NCI-H1092 (cell line): ENCODE measurements around the gene CCL2.
"Not testable (repeated sequence)": the region's sequence is repeated elsewhere in the genome, so short reads cannot be mapped to it uniquely, and the experiment has no call there.

Experiments
- DNase-seq: peaks from one replicate; lab custom pipeline; 2025; lab: John Stamatoyannopoulos, UW

Gene CCL2

DNA sequence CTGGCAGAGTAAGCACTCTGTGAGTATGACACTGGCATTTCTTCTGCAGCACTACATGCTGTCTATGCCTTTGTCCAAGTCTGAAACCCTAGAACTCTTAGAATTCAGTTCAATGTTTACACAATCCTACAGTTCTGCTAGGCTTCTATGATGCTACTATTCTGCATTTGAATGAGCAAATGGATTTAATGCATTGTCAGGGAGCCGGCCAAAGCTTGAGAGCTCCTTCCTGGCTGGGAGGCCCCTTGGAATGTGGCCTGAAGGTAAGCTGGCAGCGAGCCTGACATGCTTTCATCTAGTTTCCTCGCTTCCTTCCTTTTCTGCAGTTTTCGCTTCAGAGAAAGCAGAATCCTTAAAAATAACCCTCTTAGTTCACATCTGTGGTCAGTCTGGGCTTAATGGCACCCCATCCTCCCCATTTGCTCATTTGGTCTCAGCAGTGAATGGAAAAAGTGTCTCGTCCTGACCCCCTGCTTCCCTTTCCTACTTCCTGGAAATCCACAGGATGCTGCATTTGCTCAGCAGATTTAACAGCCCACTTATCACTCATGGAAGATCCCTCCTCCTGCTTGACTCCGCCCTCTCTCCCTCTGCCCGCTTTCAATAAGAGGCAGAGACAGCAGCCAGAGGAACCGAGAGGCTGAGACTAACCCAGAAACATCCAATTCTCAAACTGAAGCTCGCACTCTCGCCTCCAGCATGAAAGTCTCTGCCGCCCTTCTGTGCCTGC lies at the start of gene CCL2:
TSS of gene CCL2 (plus strand) at position 635 of the 730 bp plus-strand sequence. CDS start at position 700, 65 bp downstream.
- DNase-seq, result no peak

DNA sequence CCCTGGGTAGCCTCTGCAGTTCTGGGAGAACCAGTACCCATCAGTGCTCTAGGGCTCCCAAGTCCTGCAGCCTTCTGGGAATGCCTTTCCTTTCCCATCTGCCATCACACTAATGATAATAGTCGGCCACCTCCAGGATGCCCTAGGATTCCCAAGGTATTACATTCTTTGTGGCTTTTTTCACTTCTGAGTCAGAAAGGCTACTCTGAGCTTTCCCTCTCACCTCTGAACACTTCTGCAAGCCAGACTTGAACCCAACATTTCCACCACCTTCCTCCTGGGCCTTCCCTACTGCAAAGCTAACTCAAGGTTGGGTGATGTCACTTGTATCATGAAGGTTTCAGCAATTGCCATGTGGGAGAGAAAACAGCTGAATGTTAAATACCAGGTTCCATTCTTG lies 49.7 kb upstream of the CCL2 start:
- no peak for DNase-seq

DNA sequence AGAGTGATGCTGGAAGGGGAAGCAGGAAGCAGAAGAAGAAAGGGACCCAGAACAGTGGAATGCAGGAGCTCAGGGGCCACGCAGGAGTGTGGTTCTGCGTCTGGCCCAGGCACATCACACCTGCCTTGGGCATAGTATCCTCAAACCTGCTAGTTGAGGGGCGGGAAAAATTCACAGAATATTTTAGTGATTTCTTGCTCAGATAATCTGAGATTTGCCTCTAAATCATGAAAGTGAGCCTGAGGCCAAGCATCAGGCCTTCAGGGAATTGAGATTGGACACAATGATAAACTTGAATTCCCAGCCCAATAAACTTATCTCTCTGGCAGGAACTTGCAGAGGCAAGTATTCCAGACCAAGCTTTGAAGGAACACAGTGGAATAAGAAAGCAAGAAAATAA lies 48.5 kb upstream of the CCL2 start:
- no peak for DNase-seq

DNA sequence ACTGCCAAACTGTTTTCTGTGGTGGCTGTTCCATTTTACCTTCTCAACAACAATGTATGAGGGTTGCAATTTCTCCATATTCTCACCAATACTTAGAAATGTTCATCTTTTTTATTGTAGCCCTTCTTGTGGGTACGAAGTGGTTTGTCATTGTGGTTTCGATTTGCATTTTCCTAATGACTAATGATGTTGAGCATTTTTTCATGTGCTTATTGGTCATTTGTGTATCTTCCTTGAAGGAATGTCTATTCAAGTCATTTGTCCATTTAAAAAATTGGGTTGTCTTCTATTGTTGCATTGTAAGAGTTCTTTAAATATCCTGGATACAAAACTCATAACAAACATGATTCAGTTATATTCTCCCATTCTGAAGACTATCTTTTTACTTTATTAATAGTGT lies 47.5 kb upstream of the CCL2 start:
- no peak for DNase-seq

DNA sequence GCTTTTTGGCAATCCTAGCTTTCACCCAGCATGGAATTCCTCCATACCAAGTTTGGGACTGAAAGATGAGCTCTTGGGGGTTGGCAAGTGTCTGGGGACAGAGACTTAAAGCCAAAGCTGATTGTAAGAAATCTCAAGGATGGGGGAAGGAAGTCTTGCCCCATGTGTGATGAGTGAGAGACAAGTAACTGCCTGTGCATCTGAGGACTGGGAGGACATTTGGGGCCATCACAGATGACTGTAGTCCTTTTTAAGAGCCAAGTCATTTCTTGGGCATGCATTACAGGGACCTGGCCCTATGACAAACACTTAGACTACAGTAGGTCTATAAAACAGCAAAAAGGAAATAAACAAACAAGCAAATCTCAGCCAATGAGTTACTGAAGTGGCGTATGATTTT lies 36.3 kb upstream of the CCL2 start:
- no peak for DNase-seq

DNA sequence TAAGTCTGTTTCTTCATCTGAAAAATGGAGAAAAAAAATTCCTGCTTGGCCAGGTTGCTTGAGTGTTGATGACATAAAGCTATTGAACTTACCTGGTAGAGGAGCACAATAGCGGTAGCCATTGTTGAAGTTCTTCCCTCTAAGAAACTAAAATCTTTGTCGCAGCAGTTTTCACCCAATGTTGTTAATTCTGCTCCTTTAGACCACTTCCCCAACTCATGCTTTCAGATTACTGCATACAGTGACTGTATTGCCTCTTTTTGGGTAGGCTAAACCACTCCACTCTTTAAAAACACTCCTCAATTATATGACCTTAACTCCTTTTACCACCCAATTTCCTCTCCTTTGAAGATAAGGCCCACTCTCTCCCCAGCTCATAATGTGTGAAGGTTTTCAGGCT lies 35.7 kb upstream of the CCL2 start:
- DNase-seq, result no peak

DNA sequence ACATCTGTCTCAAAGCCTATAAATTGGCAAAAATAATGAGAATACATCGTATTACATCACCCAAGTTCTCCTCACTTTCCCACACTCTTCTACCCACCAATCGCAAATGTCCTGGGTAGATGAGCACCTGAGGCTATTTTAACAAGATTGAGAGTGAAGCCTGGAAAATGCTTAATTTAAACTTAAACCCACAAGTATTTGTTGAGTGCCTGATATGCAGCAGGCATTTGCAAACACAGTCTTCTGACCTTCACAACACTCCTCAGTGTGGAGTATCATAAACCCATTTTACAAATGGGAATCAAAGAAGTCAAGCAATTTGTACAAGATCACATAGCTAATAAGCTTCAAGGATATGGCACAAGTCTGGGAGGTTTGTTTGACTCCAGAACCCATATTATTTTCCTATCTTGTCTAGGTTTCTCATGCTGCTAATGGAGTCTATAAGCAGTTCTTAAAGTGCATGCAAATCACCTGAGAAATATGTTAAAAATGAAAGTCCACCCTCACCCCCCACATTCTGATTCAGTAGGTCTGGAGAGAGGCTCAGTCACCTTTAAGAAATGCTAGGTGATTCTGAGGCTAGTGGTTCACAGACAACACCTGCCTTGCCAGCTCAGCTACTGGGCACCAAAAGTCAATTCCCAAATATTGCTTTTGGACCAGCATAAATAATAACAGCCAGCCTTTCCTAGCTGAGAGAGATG lies 34.9 kb upstream of the CCL2 start:
- no peak for DNase-seq

DNA sequence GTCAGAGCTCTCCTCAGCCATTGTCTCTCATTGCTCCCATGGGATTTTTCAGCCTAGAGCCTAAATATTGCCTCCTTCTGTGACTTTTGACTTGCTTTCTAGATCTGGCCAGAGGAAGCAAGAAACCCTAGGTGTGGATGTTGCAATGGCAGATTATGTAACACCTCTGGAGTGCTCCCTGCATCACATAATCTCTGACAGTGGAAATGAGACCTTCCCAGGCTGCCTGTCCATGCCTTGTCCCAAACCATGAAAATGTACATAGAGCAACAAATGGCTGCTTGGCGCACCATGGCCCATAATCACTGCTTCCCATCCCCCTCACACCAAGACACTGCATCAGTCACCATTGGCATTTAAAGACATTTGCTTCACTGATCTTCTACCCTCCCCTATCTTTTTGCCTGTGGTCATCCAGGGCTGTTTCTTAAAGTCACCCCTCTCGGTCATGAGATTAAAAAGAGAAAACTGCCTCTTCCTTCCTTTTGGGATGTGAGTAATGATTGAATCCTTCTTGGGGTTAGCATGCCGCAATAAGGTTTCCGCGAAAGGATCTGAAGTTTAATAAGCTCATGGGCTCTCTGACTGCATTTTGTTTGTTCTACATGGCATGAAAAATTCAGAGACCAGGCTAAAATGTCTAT lies 34.2 kb upstream of the CCL2 start:
- no peak for DNase-seq

DNA sequence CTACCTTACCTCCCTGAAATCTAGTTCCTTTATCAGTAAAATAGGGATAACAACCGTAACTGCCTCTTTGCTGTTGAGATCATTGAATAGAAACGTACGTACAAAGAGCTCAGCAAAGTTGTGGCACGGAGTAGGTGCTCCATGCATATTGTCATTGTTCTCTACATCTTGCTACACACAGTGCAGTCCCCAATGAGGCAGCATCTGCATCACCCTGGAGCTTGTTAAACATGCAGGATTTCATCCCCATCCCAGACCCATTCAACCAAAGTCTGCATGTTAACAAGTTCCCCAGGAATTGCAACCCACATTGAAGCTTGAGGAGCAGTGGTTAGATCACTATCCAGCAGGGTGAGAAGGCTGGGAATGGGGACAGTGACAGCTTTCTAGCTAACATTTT lies 33.7 kb upstream of the CCL2 start:
- no peak for DNase-seq

DNA sequence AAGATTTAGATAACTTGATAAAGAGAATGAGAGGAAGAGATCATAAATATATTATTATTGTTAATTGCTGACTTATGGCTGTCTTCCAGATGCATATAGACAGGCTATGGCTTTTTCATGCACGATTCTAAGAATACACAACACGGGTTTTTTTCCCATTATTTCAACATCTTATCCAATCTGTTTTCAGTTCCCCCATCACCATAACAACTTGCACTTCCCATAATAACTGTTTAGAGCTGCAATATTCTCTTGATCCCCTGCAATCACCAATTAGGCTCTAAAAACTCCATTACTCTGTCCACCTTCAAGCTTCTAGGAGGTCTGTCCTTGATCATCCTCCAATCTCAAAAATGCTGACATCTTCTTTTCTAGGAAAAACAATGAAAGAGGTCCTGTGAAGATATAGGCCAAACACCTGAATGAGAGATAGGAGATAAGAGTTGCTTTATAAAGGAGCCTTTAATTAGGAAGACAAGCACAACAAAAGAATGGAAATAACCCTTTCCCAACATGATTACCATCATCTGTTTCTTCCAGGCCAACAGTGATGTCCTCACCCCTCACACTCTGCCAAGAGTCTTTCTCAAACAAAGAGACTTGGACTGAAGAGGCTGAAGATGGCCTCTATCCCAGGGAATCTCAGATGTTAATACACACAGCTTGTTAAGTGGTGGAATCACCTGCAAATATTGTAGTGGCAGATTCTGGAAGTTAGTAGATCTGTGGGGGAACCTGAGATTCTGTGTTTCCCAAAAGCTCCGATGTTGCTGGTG lies 32.2 kb upstream of the CCL2 start:
- DNase-seq, result no peak

DNA sequence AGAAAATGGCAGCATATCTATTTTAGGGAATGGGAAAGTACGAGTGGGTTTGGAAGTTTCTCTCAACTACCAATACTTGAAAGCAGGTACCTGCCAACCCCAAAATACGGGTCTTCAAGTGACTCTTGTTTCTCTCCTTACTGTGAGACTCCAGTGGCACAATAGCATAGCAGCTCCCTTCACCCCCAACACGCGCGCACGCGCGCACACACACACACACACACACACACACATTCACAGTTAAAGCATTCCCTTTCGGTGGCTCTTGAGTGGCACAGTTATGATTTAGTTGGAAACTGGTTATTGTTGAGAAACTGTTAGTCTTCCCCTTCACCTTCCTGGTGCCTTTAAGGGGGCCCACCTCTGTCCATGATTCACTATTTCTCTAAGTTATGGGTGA lies 30.0 kb upstream of the CCL2 start:
- no peak for DNase-seq

DNA sequence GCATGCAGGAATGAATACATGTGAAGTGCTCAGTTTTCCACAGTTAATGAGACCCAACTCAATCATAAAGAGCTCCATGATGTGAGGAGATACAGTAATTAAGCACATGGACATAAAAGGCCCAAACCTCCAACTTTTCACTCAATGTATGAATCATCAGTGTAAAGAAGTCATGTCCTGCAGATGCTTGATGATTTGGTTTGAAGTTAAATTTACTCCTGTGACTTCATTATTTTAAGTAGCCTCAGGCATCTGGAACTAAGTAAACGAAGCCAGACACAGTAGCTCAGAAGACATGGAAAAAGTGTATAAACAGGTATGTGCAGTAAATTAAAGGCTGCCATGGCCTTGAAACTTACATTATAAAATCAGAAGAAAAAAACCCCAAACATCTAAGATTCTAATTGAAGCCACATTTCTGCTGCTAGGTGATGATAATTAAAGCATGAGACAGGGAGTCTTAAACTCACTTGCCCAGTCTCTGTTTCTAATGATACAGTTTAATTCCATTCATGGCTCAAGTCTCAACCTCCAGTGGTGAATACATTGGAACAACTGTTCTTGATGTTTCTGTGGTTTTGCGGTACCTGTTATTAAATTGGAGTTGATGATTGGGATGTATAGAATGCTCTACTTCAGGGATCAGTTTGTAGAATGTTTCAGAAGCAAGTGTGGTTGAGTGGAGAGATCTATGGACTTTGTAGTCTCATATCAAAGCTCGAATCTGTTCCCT lies 28.9 kb upstream of the CCL2 start:
- DNase-seq, result no peak

DNA sequence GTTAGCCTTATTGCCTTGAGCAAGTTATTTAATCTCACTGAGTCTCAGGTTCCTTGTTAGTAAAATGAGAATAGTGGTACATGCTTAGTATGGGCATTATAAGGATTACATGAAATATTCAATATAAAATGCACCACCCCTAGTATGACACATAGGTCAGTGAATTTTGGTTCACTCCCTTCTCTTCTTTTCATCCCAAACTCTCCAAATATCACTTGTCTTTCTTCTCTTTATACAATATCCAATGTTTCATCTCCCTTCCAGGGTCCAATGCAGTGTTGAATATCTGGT lies 28.4 kb upstream of the CCL2 start:
- no peak for DNase-seq

DNA sequence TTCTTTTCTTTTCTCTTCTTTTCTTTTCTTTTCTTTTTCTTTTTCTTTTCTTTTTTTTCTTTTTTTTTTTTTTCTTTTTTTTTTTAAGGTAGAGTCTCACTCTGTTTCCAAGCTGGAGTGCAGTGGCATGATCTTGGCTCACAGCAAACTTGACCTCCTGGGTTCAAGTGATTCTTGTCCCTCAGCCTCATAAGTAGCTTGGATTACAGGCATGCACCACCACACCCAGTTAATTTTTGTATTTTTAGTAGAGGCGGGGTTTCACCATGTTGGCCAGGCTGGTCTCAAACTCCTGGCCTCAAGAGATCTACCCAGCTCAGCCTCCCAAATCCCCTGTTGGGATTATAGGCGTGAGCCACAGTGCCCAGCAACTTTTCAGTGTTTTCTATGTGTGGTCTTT lies 27.8 kb upstream of the CCL2 start:
- not testable (repeated sequence) for DNase-seq

DNA sequence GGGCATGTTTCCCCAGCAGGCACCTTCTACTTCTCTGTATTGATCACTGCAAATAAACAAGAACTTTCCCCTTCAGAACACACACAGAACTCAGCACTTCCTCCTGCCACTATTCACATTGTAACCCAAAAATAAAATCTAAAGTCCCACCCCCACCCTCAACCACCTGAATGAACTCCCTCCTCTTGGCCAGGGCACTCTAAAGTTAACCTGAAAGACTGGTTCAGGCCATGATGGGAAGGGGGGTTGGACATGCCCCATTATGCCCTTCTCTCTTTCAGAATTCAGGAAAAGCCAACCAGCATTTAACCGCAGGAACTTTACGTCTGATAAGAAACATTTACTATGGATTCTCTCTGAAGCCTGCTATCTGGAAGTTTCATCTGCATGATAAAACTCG lies 27.4 kb upstream of the CCL2 start:
- DNase-seq, result no peak

DNA sequence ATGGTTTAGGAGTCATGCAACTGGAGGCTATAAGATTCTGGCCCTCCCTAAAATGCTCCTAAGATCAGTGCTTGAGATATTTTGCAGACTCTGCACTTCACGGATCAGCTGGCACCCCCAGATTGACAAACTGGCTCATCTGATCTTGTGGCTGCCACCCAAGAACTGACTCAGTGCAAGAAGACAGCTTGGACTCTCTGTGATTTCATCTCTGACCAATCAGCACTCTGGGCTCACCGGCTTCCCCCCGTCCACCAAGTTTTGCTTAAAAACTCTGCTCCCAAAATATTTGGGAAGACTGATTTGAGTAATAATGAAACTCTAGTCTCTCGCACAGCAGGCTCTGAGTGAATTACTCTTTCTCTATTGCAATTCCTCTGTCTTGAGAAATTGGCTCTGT lies 26.3 kb upstream of the CCL2 start:
- DNase-seq, result no peak

DNA sequence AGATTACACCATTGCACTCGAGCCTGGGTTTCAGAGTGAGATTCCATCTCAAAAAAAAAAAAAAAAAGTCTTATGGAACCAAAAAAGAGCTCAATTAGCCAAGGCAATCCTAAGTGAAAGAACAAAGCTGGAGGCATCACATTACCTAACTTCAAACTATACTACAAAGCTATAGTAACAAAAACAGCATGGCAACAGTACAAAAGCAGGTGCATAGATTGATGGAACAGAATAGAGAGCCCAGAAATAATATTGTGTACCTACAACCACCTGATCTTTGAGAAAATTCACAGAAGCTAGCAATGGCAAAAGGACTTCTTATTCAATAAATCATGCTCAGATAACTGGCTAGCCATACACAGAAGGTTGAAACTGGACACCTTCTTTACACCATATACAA lies 24.7 kb upstream of the CCL2 start:
- DNase-seq, result no peak

DNA sequence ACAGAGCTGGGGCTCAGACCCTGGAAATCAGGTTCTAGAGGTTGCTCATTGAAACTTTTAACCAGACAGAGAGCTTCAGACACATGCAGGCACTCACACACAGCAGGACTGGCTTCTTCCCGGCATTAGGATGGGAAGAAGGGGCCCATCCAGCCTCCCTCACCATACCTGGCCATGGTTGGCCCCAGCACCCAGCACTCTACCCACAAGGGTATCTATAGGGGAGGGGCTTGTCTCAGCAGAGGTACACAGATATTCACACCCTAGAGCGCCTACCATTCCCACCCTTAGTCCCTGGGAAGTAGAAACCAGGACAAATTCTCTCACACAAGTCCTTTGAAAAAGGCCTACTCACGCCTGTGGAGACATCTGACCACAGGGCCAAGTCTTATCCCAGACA lies 20.5 kb upstream of the CCL2 start:
- no peak for DNase-seq

DNA sequence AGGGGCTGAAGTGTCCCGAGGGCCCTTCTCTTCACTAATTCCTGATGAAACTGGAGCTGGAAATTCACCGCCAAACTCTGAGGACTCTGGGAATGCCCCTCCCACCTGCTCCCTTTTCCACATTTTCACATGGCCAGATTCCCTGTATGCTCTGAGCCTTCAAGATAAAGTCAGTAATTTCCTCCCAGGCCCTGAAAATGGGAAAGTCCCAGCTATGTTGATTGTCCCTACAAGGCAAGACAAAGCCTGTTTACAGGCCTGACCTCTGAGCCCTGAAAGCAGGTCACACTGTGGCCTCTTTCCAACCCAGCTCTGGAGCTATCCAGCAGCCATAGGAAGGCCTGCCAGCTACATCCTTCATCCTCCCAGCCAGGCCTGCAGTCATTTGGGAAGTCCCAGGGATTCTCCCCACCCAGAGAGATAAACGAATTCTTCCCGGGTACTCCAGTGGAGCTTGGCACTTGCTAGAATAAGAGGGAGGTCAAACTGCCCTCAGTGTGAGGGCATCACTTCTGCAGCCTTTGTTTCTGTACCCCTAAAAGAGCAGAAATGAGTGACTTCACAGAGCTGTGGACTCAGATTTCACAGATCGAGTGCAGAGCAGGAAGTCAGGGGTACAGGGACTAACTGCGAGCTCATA lies 19.6 kb upstream of the CCL2 start:
- no peak for DNase-seq

DNA sequence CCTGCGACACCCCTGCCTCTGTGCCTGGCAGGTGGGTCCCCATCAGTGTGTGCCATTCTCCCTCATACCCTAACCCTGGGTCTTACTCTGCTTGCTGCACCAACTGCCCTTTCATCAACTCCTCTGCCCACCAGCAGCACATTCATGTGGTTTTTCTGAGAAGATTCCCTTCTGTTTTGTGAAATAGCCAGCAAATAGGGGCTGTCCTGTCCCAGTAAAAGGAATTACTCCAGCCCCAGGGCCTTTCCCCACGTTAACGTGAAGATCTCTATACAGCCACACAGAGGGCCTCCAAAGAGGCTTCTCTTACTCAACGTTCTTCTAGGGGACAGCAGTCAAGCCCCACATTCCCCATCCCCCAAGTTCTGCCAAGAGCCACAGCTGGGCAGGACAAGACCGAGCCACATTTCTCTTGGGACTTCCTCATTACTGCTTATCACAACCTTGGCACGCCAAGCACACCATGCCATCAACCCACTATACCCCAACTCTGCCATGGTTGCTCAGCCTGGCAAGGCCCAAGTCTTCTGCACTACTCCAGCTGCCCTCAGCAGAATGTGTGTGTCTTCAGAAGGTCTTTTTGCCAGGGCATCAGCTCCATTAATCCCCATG lies 18.7 kb upstream of the CCL2 start:
- no peak for DNase-seq

DNA sequence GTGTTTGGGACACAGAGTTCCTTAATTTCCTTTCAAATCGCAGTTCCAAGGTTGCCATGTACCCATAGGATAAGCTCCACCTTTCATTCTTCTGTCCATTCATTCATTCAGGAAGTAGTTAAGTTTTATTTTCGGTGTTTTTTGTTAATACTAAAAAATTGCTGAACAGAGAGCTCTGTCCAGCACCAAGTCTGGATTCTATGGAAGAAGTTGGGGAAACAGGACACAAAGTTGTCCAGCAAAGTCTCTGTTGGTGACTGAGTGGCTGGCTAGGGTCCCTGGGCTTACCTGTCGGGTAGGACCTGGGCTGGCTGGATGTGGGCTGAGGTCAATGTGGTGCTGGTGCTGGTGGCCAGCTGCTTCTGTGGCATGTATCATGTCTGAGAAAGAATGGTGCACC lies 17.6 kb upstream of the CCL2 start:
- no peak for DNase-seq
